Omental fat pad (tissue), 4 donors: ENCODE data around the gene NAA30. TPM values are rescaled to one million over a fixed set of nuclear protein-coding genes. Genes with fewer than 3 reads are reported as not detected.
"Not testable (repeated sequence)": the region's sequence is repeated elsewhere in the genome, so short reads cannot be mapped to it uniquely, and the experiment has no call there.

Source experiments
- ATAC-seq: fragments of 150-250 bp; one replicate; pipeline ENCODE4 v1.9.1; 2016; ENCODE audit warnings: mild to moderate bottlenecking, moderate library complexity; ENCODE audit not compliant: low FRiP score
- DNase-seq: peaks from one replicate; pipeline ENCODE4 v3.0.0-alpha.2; 2019; ENCODE audit warnings: low spot score
- total RNA-seq, 4 donors: library from RNA; depleted of rRNA; stranded (reverse); fragments of >200 nt; gene quantifications; one replicate each; pipeline ENCODE4 v1.1.0, GENCODE V29; 2016
- TF ChIP-seq, protein P1 (sequence below), 3 donors: fragments of 450-650 bp; IDR thresholded peaks; one replicate each; pipeline ENCODE4 v1.5.1; 2016 to 2017; ENCODE audit warnings: antibody characterized with exemption in 3 of 3, mild to moderate bottlenecking in 3 of 3, moderate library complexity in 2 of 3

Gene NAA30
- total RNA-seq = 10 to 100 TPM; 12.7 to 16.1 (median 15.2) TPM

DNA sequence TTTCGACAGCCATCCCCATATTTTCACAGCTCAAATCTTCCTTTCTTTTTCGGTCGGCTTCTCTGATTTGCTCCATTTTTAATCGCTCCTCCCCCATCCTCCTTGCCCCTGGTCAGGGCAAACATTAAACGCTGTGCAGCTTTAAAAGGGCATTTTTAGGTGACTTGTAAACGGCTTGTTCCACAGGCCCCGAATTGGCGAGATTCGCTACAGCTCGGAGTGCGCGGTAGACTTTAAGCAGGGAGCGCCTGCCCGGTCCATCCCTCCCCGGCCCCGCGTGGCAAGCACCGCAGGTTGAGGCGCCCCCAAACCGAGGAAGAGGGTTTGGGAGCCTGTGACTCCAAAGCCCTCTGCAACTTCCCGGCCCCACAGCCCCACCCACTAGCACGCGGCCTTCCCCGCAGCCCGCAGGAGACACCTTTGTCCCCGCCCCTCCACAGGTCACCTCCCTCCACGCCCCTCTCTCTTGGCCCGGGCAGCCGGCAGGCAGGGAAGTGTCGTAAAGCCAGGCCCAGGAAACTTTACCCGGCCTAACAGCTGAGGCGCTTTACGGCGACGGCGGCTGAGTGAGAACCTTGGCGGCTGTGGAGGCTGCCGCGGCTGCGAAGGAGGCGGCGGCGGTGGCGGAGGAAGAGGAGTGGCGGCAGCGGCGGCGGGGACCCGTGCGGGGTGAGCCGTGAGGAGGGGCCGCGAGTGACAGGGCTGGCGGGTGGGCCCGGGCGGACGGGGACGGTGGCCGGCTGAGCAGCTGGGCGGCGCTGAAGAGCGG is at the start of gene NAA30:
TSS of gene NAA30 (plus strand) at position 550 of the 769 bp plus-strand sequence. CDS start 372 bp downstream, outside the sequence.
- peak; percentile 96 for ATAC-seq
- DNase-seq = peak; percentile 67
- TF ChIP-seq, protein P1, sequence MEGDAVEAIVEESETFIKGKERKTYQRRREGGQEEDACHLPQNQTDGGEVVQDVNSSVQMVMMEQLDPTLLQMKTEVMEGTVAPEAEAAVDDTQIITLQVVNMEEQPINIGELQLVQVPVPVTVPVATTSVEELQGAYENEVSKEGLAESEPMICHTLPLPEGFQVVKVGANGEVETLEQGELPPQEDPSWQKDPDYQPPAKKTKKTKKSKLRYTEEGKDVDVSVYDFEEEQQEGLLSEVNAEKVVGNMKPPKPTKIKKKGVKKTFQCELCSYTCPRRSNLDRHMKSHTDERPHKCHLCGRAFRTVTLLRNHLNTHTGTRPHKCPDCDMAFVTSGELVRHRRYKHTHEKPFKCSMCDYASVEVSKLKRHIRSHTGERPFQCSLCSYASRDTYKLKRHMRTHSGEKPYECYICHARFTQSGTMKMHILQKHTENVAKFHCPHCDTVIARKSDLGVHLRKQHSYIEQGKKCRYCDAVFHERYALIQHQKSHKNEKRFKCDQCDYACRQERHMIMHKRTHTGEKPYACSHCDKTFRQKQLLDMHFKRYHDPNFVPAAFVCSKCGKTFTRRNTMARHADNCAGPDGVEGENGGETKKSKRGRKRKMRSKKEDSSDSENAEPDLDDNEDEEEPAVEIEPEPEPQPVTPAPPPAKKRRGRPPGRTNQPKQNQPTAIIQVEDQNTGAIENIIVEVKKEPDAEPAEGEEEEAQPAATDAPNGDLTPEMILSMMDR (IDR thresholded peaks at IDR 0.05) = no peak

DNA sequence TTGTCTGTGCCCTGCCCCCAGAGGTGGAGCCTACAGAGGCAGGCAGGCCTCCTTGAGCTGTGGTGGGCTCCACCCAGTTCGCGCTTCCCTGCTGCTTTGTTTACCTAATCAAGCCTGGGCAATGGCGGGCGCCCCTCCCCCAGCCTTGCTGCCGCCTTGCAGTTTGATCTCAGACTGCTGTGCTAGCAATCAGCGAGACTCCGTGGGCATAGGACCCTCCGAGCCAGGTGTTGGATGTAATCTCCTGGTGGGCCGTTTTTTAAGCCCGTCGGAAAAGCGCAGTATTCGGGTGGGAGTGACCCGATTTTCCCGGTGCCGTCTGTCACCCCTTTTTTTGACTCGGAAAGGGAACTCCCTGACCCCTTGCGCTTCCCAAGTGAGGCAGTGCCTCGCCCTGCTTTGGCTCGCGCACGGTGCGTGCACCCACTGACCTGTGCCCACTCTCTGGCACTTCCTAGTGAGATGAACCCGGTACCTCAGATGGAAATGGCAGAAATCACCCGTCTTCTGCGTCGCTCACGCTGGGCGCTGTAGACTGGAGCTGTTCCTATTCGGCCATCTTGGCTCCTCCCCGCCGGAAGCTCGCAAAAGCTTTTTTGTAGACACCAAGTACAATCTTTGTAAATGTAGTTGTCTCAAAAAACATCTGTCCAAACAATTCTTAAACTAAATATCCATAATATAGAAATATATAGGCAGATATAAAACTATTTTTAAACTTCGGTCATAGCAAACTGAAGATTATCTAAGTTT is 46.7 kb upstream of the NAA30 start:
- ATAC-seq, DNase-seq: not testable (repeated sequence)

DNA sequence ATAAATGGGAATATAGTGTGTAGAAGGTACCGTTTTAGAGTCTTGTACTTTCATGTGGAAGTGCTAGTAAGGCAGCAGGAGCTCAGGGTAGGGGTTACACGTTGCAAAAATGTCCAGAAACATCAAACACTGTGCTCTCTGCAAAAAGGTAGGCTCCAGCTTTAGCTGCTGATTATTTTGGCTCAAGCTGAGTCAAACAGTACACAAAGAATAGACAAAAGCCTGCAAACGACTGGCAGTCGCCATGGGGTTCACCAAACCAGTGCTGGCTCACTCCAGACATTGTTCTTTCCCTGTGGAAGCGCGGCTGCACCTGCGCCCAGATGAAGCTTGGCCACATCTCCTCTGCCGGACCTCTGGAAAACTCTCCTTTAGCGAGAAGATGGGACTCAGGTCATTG is 45.3 kb upstream of the NAA30 start:
- DNase-seq = no peak
- TF ChIP-seq, protein P1 (IDR thresholded peaks at IDR 0.05) = no peak
- no peak for ATAC-seq

DNA sequence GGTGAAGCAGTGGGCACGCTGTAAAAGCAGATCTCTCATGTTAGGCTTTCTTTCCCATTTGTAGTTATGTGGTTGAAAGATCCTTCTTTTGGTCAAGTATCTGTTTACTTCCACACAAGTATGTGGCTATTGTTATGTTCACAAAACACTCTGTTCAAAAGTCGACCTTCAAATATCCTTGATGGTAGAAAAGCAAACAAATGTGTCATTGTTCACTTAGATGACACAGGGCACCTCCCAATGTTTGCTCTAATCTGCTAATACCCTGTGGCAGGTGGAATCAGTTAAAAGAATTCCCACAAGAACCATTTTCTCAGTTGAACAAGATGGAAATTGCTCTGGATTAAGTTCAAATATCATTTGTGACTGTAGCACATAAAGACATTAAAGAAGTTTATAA is 43.6 kb upstream of the NAA30 start:
- TF ChIP-seq, protein P1 (IDR thresholded peaks at IDR 0.05) = no peak
- DNase-seq (no peak), ATAC-seq (no peak)

DNA sequence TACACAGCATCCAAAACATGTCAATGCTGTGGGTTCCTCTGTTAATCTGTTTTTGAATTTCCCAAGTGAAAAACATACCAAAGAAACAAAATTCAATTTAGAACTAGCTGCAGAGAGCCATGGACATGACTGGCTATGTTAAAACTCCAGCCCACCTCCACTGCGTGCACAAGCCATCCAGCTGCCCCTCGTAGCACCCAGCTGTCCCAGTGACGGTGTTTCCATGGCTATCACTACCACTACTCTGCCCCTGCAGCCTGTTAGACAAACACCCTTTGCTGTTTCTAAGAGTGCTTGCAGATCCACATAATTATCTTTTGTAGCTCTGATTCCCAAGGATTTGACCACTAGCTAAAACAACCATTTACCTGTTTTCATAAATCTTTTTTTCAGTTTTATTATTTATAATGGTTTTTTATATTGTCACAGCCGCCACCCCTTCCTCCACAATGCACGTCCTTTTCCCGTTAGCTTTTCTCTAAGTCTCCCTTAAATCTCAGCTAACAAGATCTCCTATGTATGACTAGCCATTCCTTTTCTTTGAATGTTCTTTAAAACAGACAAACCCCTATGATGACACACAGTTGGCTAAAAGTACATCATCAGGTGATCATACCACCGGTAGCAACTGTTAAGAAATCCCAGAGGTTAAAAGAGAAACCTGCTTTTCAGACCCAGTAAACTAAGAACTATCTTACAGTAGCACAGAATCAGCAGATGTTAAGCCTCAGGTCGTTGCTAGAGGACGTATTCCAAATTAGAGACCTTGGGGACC is 37.8 kb upstream of the NAA30 start:
- DNase-seq = no peak
- no peak for ATAC-seq
- TF ChIP-seq, protein P1 (IDR thresholded peaks at IDR 0.05) = no peak

DNA sequence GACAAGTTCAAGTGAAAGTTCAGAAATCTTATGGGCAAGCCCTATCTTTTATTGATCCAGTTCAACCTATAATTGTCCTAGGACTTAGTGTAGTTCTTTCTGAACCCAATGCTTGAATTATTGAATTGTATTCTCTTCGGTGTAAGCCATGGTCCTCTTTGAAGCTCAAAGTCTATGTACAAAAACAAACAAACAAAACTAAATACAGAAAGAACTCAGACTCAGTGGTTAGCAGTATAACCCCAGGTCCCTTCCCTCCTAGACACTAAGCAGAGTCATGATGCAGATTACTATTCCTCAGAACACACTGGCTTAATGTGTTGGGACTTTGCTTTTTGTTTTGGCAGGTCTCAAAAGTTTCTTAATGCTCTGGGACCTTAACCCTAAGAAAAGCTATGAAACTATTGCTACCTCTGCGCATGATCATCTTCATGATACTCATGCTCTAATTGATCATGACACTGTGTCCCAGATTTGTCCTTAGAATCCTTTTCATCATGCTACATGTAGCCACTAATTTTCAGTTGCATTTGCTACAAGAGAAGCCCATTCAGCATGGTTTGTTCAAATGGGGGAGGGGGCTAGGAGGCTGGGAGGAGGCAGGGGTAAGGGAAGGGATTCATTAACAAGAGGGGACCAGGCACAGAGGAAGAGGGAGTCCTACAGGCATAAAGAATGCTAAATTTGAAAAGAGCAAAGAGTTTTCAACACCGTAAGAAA is 35.1 kb upstream of the NAA30 start:
- ATAC-seq (no peak), DNase-seq (no peak)
- TF ChIP-seq, protein P1 (IDR thresholded peaks at IDR 0.05) = no peak
